ENCODE results near the gene ZFP92.
A peak's percentile ranks its signal among the peaks of the same experiment; 100 is the strongest.

Gene ZFP92

DNA sequence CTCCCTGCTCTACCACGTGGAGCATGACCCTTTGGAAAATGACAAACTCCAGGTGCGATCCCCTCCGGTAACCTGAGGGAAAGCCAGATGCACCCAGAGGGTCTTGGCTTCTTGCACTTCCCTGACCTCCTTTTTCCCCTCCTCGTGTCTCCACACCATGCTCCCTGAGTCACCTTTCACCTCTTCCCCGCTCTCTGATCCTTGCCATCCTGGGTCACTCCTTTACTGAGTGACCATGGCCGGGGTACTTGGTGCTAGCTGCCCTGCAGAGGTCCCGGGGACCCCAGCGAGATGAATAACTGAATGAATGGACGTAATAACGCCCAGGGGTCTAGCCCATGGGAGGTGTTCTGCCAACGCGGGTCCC lies 401 bp upstream of the ZFP92 start:
- TF ChIP-seq, protein P1, sequence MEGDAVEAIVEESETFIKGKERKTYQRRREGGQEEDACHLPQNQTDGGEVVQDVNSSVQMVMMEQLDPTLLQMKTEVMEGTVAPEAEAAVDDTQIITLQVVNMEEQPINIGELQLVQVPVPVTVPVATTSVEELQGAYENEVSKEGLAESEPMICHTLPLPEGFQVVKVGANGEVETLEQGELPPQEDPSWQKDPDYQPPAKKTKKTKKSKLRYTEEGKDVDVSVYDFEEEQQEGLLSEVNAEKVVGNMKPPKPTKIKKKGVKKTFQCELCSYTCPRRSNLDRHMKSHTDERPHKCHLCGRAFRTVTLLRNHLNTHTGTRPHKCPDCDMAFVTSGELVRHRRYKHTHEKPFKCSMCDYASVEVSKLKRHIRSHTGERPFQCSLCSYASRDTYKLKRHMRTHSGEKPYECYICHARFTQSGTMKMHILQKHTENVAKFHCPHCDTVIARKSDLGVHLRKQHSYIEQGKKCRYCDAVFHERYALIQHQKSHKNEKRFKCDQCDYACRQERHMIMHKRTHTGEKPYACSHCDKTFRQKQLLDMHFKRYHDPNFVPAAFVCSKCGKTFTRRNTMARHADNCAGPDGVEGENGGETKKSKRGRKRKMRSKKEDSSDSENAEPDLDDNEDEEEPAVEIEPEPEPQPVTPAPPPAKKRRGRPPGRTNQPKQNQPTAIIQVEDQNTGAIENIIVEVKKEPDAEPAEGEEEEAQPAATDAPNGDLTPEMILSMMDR (IDR thresholded peaks at IDR 0.05): no peak
- no peak overlapping the region for H3K27ac ChIP-seq
- peaks cover 2% of the 10 kb centered on the region for H3K79me2 ChIP-seq
- H3K36me3 ChIP-seq (ENCODE audit: control insufficient read depth, insufficient read depth, low read length): no peaks in the 10 kb centered on the region
- H3K4me2 ChIP-seq (ENCODE audit: low read length): peak overlapping the region; percentile 76
- H3K9ac ChIP-seq: no peak overlapping the region
- H3K4me1 ChIP-seq: no peaks in the 10 kb centered on the region
- H3K9me3 ChIP-seq (ENCODE audit: control insufficient read depth, low read length): no peaks in the 10 kb centered on the region
- no peaks in the 10 kb centered on the region for H3K27me3 ChIP-seq (ENCODE audit: control insufficient read depth, insufficient read depth, low read length)
- peak overlapping the region; percentile 82 for H2AFZ ChIP-seq
- no peak overlapping the region for H3K4me3 ChIP-seq (ENCODE audit: low read depth, low read length)

DNA sequence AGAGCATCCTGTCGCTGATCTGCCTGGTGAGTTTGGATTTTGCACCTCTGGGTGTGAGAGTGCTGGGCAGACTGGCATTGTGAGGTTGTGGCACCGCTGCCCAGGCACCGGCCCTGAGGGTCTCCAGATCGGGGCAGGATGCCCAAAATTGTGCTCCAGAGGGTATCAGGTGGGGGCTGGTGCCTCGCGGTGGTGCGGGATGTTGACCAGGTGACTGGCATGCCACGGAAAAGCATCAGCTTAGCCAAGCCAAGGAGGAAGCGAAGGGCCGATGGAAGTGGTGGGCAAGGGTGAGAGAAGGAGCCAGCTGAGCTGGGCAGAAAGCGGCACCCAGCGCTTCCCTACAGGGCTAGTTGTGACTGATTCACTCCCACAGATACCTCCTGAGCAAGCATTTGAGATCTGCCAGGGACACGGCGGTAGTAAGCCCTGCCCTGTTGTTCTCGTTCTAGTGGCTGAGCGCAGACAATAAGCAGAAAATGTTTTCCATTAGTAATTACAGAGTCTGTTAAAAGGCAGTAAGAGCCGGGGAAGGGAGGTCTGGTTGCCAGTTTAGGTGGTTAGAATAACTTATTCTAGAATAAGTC lies 809 bp downstream of the ZFP92 start:
- TF ChIP-seq, protein P1 (IDR thresholded peaks at IDR 0.05): no peak
- Histone ChIP-seq H3K4me1 (peaks cover under 1% of the 10 kb centered on the region), H3K27me3 (ENCODE audit: control insufficient read depth, insufficient read depth, low read length) (no peaks in the 10 kb centered on the region), H3K4me3 (ENCODE audit: low read depth, low read length) (peak overlapping the region; percentile 57), H3K79me2 (peaks cover 2% of the 10 kb centered on the region), H3K36me3 (ENCODE audit: control insufficient read depth, insufficient read depth, low read length) (no peaks in the 10 kb centered on the region), H2AFZ (peak overlapping the region; percentile 82), H3K9ac (no peak overlapping the region), H3K27ac (peak overlapping the region; percentile 75), H3K4me2 (ENCODE audit: low read length) (peak overlapping the region; percentile 76), H3K9me3 (ENCODE audit: control insufficient read depth, low read length) (no peaks in the 10 kb centered on the region)

DNA sequence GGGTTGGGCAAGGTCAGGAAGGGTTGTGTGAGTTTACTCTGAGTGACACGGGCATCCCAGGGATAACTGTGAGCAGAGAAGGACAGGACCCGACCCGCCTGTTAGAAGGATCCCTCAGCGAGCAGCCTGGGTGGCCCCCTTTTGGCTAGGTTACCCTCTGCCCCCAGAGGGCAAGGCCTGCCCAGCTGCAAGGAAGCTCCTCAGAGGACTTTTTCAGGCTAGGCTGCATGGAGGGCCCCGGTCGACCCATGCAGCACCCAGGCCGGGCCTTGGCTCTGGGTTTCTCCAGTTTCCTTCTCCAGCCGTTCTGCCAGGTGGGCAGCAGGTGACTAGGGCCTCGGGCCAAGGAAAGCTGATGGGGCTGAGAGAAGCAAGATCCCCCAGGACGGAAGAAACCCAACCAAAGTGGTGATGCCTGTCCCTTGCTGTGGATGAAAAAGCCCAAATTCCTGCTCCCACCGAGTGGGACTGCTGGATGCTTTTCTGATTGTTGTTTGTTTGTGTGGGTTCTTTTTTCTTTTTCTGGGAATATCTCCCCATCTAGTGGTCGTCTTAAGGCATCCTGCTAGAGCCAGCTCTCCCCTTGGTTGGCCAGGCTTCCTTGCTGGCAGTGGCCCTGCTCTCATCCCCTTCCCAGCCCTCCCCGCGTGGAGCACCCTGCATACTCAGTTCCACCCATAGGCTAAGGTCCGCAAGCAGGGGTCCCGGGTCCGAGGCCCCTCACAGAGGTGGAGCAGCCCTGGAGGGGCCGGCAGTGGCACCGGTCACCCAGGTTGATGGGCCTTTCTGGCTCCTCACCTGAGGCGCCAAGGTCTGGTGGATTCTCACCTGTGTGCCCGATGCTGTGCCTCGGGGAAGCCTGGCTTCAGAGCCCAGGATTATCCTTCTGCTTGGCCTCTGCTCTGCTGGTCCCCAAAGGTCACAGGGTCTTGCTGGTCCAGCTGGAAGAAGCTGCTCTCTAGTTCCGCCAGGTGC lies 1.8 kb downstream of the ZFP92 start:
- TF ChIP-seq, protein P1 (IDR thresholded peaks at IDR 0.05): no peak
- Histone ChIP-seq H3K36me3 (ENCODE audit: control insufficient read depth, insufficient read depth, low read length) (no peaks in the 10 kb centered on the region), H3K4me1 (peaks cover 4% of the 10 kb centered on the region), H2AFZ (no peak overlapping the region), H3K4me3 (ENCODE audit: low read depth, low read length) (peak overlapping the region; percentile 57), H3K9ac (no peak overlapping the region), H3K9me3 (ENCODE audit: control insufficient read depth, low read length) (no peaks in the 10 kb centered on the region), H3K27me3 (ENCODE audit: control insufficient read depth, insufficient read depth, low read length) (no peaks in the 10 kb centered on the region), H3K27ac (peak overlapping the region; percentile 75), H3K79me2 (peaks cover 2% of the 10 kb centered on the region), H3K4me2 (ENCODE audit: low read length) (peak overlapping the region; percentile 76)

DNA sequence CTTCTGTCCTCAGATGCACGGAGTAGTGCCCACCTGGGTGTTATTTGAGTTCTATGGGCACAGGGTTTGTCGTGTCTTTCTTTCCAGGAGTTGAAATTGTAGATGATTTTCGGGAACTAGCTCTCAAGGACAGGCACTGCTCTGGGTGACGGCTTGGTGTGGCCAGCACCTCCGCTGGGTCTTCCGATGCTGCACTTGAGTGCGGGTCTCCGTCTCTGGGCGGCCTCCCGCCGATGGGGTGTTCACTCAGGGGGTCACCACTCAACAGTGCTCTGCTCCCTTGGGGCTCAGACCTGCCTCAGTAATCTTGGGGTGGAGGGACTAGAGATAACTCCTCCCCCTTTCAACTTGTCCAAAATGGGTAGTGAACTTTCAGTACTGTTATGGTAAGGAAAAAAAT lies 2.5 kb downstream of the ZFP92 start:
- TF ChIP-seq, protein P1 (IDR thresholded peaks at IDR 0.05): no peak
- no peaks in the 10 kb centered on the region for H3K27me3 ChIP-seq (ENCODE audit: control insufficient read depth, insufficient read depth, low read length)
- peaks cover 2% of the 10 kb centered on the region for H3K79me2 ChIP-seq

More for the DNA sequence above, 2.5 kb downstream of the ZFP92 start:
- Histone ChIP-seq H3K9me3 (ENCODE audit: control insufficient read depth, low read length) (no peaks in the 10 kb centered on the region), H3K27ac (no peak overlapping the region), H3K4me3 (ENCODE audit: low read depth, low read length) (no peak overlapping the region), H3K9ac (no peak overlapping the region), H3K4me2 (ENCODE audit: low read length) (no peak overlapping the region), H3K36me3 (ENCODE audit: control insufficient read depth, insufficient read depth, low read length) (no peaks in the 10 kb centered on the region), H3K4me1 (peaks cover 4% of the 10 kb centered on the region), H2AFZ (no peak overlapping the region)
